Fibroblast of villous mesenchyme (primary cell): ENCODE data around the gene DFFB. TPM values are rescaled to one million over a fixed set of nuclear protein-coding genes. Genes with fewer than 3 reads are reported as not detected.
A peak's percentile ranks its signal among the peaks of the same experiment; 100 is the strongest.

Experiments
- DNase-seq: peaks from one replicate; pipeline ENCODE4 v3.0.0-alpha.2; 2010; ENCODE audit warnings: low read depth
- H3K4me3 ChIP-seq: 2 replicates; pipeline ENCODE4 v1.5.1; 2011; ENCODE audit warnings: low read depth, mild to moderate bottlenecking, low read length
- CTCF ChIP-seq: IDR thresholded peaks from 2 replicates; pipeline ENCODE4 v1.5.1; 2012; ENCODE audit warnings: low read depth, mild to moderate bottlenecking, low read length; ENCODE audit not compliant: insufficient read depth
- total RNA-seq: library from RNA; depleted of rRNA; stranded (reverse); fragments of >200 nt; gene quantifications from 2 replicates; pipeline ENCODE4 v1.2.3, GENCODE V29; 2012

The DFFB gene
- total RNA-seq, 1 donor: 4.7 TPM

GRCh38 chr1:3869751-3870301 lies 12.6 kb downstream of the DFFB start:
- H3K4me3 ChIP-seq: no peak overlapping the region
- DNase-seq: peak; percentile 40
- TF ChIP-seq CTCF: peak; percentile 25

GRCh38 chr1:3871451-3871805 lies 14.2 kb downstream of the DFFB start:
- TF ChIP-seq CTCF: no peak
- H3K4me3 ChIP-seq: no peak overlapping the region
- DNase-seq: no peak

- no peak for DNase-seq
- no peak for TF ChIP-seq CTCF
- H3K4me3 ChIP-seq: no peak overlapping the region
Measured at GRCh38 chr1:3872546-3872945, 15.3 kb downstream of the DFFB start.

- H3K4me3 ChIP-seq: no peak overlapping the region
- DNase-seq: no peak
- no peak for TF ChIP-seq CTCF
Measured at GRCh38 chr1:3874736-3875135, 17.5 kb downstream of the DFFB start.

GRCh38 chr1:3876716-3877115 lies 19.4 kb downstream of the DFFB start:
- no peak for TF ChIP-seq CTCF
- DNase-seq: no peak
- no peak overlapping the region for H3K4me3 ChIP-seq

- TF ChIP-seq CTCF: no peak
- no peak overlapping the region for H3K4me3 ChIP-seq
- DNase-seq: no peak
Measured at GRCh38 chr1:3879099-3879498, 21.8 kb downstream of the DFFB start.

GRCh38 chr1:3879787-3880428 lies 22.6 kb downstream of the DFFB start:
- no peak for DNase-seq
- no peak for TF ChIP-seq CTCF
- H3K4me3 ChIP-seq: no peak overlapping the region
